Motor neuron (in vitro differentiated cells): ENCODE results near the gene RCSD1. TPM values are rescaled to one million over a fixed set of nuclear protein-coding genes. Genes with fewer than 3 reads are reported as not detected.

Source experiments
- ATAC-seq, 8 experiments: fragments of 200-7000 bp; cut with Tn5 transposase; replicated peaks in 6 of 8; 2 replicates each; pipeline ENCODE4 v1.8.0; 2021; ENCODE audit warnings: mild to moderate bottlenecking in 8 of 8, moderate library complexity in 8 of 8
- H3K27ac ChIP-seq, 2 donors: fragments of 250-450 bp; sonication (Bioruptor Pico); 2 replicates each; pipeline ENCODE4 v1.9.0; 2021; ENCODE audit warnings: antibody characterized with exemption in 2 of 2, mild to moderate bottlenecking in 2 of 2, moderate library complexity in 1 of 2
- H3K4me1 ChIP-seq, 2 donors: fragments of 250-450 bp; sonication (Bioruptor Pico); replicated peaks in 1 of 2; 2 replicates each; pipeline ENCODE4 v1.6.1; 2021; ENCODE audit warnings: antibody characterized with exemption in 2 of 2, mild to moderate bottlenecking in 2 of 2, moderate library complexity in 1 of 2
- H3K4me3 ChIP-seq, 5 donors: fragments of 250-450 bp; sonication (Bioruptor Pico); 2 replicates each; pipeline ENCODE4 v1.9.0; 2021; ENCODE audit warnings: antibody characterized with exemption in 5 of 5, mild to moderate bottlenecking in 5 of 5, moderate library complexity in 4 of 5
- WGBS, 10 experiments: fragments of 450-650 bp; shearing (Covaris generic); methylation state at CpG; one replicate each; pipeline ENCODE4 v1.0.0; 2022; 5-methylcytosine and 5-hydroxymethylcytosine counted together
- in situ Hi-C, 9 experiments: fragments of 400-800 bp; cut with MboI; loops; one replicate each; pipeline ENCODE4 v1.15.0; 2021; ENCODE audit warnings: low sequenced_read_pairs in 9 of 9, low pct_unique_long_range_greater_than_20kb in 2 of 9; ENCODE audit not compliant: unreplicated experiment in 9 of 9
- total RNA-seq, 8 experiments: library from RNA; unstranded; fragments of 300-600 nt; gene quantifications; 2 replicates each; pipeline versions ENCODE4 v1.2.3 to v1.2.4, GENCODE V29; 2022

Gene RCSD1
- total RNA-seq, 8 experiments from 2014 or later: 0.05 to 6.2 (median 0.29) TPM; not detected in 1

- WGBS, 10 experiments: 78 to 100% (median 88%) methylated on average over 2 to 7 of the region's 7 CpGs; no CpG with 5 or more reads in 1 of the 10 experiments
- peaks cover 0 to 7% of the 10 kb centered on the region in 2 donors for H3K4me1 ChIP-seq
- in situ Hi-C loops: loop anchor here in 3 of 9 experiments (25.0 kb wide), 2 partner anchors 290 to 615 kb away; no protein-coding TSS in a partner anchor
- H3K4me3 ChIP-seq: no peak overlapping the region
- no peak overlapping the region for H3K27ac ChIP-seq
- ATAC-seq: no peak
Measured at GRCh38 chr1:167676916-167677848, 47.1 kb downstream of the RCSD1 start.

DNA sequence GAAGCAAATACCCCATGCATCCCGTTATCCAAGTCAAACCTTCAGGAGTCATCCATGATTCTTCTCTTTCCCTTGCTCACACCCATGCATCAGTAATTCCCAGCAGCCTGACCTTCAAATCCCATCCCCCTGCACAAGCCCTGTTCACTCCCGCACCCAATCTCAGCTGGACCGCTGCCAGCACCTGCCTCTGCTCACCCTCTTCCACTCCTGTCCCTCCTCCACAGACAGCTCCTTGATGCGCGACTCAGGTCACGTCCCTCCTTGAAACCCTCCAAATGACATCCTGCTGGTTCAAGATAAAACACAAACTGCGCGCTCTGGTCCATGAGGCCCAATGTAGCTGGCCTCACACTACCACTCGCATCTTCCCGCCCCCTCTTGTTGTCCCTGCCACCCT, 48.4 kb downstream of the RCSD1 start:
- 81 to 100% (median 90%) methylated on average over 2 to 10 of the region's 10 CpGs; no CpG with 5 or more reads in 3 of the 10 experiments for WGBS, 10 experiments
- H3K27ac ChIP-seq: no peak overlapping the region
- no peak overlapping the region for H3K4me3 ChIP-seq
- in situ Hi-C loops: loop anchor here in 3 of 9 experiments (25.0 kb wide), 2 partner anchors 291 to 616 kb away; no protein-coding TSS in a partner anchor
- peaks cover 0 to 14% of the 10 kb centered on the region in 2 donors for H3K4me1 ChIP-seq
- ATAC-seq: no peak

- Histone ChIP-seq H3K4me3 (no peak overlapping the region), H3K27ac (no peak overlapping the region), H3K4me1 (peaks cover 0 to 14% of the 10 kb centered on the region in 2 donors)
- in situ Hi-C loops: loop anchor here in 3 of 9 experiments (25.0 kb wide), 2 partner anchors 292 to 617 kb away; no protein-coding TSS in a partner anchor
- ATAC-seq: no peak
- 92 to 100% (median 97%) methylated on average over 1 to 3 of the region's 3 CpGs; no CpG with 5 or more reads in 3 of the 10 experiments for WGBS, 10 experiments
Measured at GRCh38 chr1:167678838-167679237, 48.8 kb downstream of the RCSD1 start.

- Histone ChIP-seq H3K4me1 (peaks cover 0 to 14% of the 10 kb centered on the region in 2 donors), H3K4me3 (no peak overlapping the region), H3K27ac (no peak overlapping the region)
- peak in 1 of 8 experiments; percentile 19 for ATAC-seq
- in situ Hi-C loops: loop anchor here in 6 of 9 experiments (10.0 to 25.0 kb wide), 4 partner anchors 65 to 617 kb away; no protein-coding TSS in a partner anchor
- WGBS, 10 experiments: 85 to 100% (median 93%) methylated on average over 3 to 6 of the region's 6 CpGs; no CpG with 5 or more reads in 3 of the 10 experiments
Measured at GRCh38 chr1:167679714-167680113, 49.7 kb downstream of the RCSD1 start.

DNA sequence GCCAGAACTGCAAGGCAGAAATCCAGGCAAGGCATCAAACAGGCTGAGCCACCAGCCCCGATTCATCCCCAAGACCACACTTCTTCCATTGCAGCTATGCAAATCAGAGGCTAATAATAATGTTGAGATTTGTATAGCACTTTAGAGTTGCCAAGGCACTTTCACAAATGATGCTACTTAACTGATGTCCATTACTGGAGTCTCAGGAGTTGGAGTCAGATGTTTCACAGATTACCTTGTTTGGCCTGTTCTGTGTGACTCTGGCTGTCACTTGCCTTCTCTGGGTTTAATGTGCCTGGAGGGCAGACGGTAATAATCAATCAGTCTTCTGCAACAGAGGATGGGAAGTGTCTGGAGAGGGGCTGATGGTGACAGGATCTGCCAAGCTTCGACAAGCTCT, 51.0 kb downstream of the RCSD1 start:
- Histone ChIP-seq H3K27ac (no peak overlapping the region), H3K4me1 (peaks cover 0 to 14% of the 10 kb centered on the region in 2 donors), H3K4me3 (no peak overlapping the region)
- in situ Hi-C loops: loop anchor here in 6 of 9 experiments (10.0 to 25.0 kb wide), 4 partner anchors 66 to 619 kb away; no protein-coding TSS in a partner anchor
- ATAC-seq: no peak
- 41 to 100% (median 75%) methylated on average over 1 to 3 of the region's 3 CpGs for WGBS, 10 experiments

DNA sequence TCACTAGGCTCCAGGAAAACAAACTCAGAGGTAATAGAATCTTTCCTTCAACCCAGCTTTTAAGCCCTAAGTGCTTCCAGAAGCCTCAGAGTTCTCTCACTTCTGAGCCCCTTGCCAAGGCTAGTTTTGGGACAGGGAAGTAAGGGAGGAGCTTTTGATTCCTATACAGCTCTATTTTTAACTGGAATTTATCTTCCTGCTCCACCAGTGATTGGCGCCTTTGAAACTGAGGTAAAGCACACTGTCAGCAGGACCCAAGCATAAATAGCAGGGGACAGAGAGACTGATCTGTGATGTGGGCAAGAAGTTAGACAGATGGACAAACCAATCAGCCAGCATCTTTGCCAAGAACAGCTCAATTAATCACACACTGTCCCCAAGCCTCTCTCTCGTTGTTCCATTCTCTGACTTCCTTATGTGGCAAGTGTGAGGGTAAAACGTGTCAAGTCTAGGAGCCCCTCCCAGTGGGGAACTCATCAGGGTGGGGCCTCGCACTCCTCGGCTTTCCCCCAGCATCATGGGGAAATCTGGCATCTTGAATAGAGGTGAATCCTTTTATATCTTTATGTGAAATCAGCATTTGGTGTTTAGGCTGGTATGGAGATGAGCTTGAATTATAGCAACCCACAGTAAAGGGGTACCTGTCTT, 51.5 kb downstream of the RCSD1 start:
- 20 to 73% (median 65%) methylated on average over 2 to 5 of the region's 5 CpGs; no CpG with 5 or more reads in 3 of the 10 experiments for WGBS, 10 experiments
- Histone ChIP-seq H3K4me3 (no peak overlapping the region), H3K27ac (no peak overlapping the region), H3K4me1 (peaks cover 0 to 14% of the 10 kb centered on the region in 2 donors)
- in situ Hi-C loops: loop anchor here in 6 of 9 experiments (10.0 to 25.0 kb wide), 4 partner anchors 67 to 619 kb away; no protein-coding TSS in a partner anchor
- peak in 2 of 8 experiments; percentile 35 to 53 for ATAC-seq

DNA sequence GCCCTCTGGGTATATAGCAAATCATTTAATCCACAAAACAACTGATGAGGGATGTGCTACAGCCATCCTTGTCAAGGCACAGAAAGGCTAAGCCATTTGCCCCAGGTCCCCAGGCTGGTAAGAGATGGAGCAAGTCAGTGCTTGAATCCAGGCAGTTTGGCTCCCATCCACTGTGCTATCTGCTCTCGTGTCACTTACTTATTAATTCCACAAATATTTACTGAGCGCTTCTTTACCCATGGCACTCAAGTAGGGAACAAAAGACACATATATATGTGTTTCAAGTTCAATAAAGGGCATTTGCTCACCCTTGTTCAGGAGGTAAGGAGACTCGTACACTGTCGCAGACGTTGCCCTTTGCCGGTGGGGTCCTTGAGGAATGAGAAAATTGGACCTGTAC, 53.2 kb downstream of the RCSD1 start:
- ATAC-seq: no peak
- WGBS, 10 experiments: 40 to 95% (median 87%) methylated on average over 1 to 6 of the region's 6 CpGs; no CpG with 5 or more reads in 2 of the 10 experiments
- no peak overlapping the region for H3K4me3 ChIP-seq
- no peak overlapping the region for H3K27ac ChIP-seq
- in situ Hi-C loops: loop anchor here in 6 of 9 experiments (10.0 to 25.0 kb wide), 4 partner anchors 68 to 621 kb away; no protein-coding TSS in a partner anchor
- H3K4me1 ChIP-seq: peaks cover 4 to 14% of the 10 kb centered on the region in 2 donors

GRCh38 chr1:167683641-167684502, 53.8 kb downstream of the RCSD1 start:
- no peak overlapping the region for H3K27ac ChIP-seq
- 14 to 77% (median 66%) methylated on average over 1 to 15 of the region's 15 CpGs; no CpG with 5 or more reads in 1 of the 10 experiments for WGBS, 10 experiments
- in situ Hi-C loops: loop anchor here in 6 of 9 experiments (10.0 to 25.0 kb wide), 4 partner anchors 69 to 622 kb away; no protein-coding TSS in a partner anchor
- ATAC-seq: peak in 4 of 8 experiments; percentile 7 to 41 (median 36)
- H3K4me1 ChIP-seq: peaks cover 4 to 14% of the 10 kb centered on the region in 2 donors
- no peak overlapping the region for H3K4me3 ChIP-seq

GRCh38 chr1:167685844-167686243, 55.8 kb downstream of the RCSD1 start:
- H3K4me3 ChIP-seq: no peak overlapping the region
- ATAC-seq: no peak
- in situ Hi-C loops: loop anchor here in 6 of 9 experiments (10.0 to 25.0 kb wide), 4 partner anchors 71 to 624 kb away; no protein-coding TSS in a partner anchor
- WGBS, 10 experiments: 57 to 94% (median 83%) methylated on average over 2 to 5 of the region's 5 CpGs; no CpG with 5 or more reads in 3 of the 10 experiments
- peaks cover 4 to 14% of the 10 kb centered on the region in 2 donors for H3K4me1 ChIP-seq
- no peak overlapping the region for H3K27ac ChIP-seq

- H3K4me3 ChIP-seq: no peak overlapping the region
- H3K27ac ChIP-seq: no peak overlapping the region
- H3K4me1 ChIP-seq: peaks cover under 1 to 4% of the 10 kb centered on the region in 2 donors
- ATAC-seq: peak; percentile 47 to 91 (median 82)
- in situ Hi-C loops: loop anchor here in 6 of 9 experiments (10.0 to 25.0 kb wide), 4 partner anchors 73 to 626 kb away; no protein-coding TSS in a partner anchor
- WGBS, 10 experiments: 0 to 60% (median 20%) methylated on average over 1 to 7 of the region's 7 CpGs; no CpG with 5 or more reads in 1 of the 10 experiments
Measured at GRCh38 chr1:167687919-167688519, 58.0 kb downstream of the RCSD1 start.

DNA sequence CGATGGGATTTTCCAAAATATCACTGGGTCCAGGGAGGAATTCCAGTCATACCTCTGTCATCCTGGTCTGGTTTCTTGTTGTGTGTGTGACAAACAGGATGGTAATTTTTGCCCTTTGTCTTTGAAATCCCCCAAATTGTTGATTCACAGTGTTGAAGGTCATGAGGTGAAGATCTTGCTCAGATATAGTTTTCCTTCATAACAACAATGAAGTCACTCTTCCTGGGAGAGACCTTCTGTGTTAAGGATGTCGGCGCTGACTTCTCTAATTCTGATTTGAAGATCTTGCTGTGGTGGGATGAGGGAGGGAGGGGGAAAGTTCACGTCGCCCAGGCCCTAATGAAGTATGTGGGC, 59.5 kb downstream of the RCSD1 start:
- no peak overlapping the region for H3K27ac ChIP-seq
- no peak overlapping the region for H3K4me3 ChIP-seq
- no peak for ATAC-seq
- H3K4me1 ChIP-seq: peaks cover 0 to 4% of the 10 kb centered on the region in 2 donors
- 0 to 96% (median 76%) methylated on average over 1 to 5 of the region's 5 CpGs; no CpG with 5 or more reads in 1 of the 10 experiments for WGBS, 10 experiments
- in situ Hi-C loops: loop anchor here in 6 of 9 experiments (10.0 to 25.0 kb wide), 4 partner anchors 75 to 627 kb away; no protein-coding TSS in a partner anchor
